ENCODE data around the gene CLEC2D.
"Not testable (repeated sequence)": the region's sequence is repeated elsewhere in the genome, so short reads cannot be mapped to it uniquely, and the experiment has no call there.

Gene CLEC2D

DNA sequence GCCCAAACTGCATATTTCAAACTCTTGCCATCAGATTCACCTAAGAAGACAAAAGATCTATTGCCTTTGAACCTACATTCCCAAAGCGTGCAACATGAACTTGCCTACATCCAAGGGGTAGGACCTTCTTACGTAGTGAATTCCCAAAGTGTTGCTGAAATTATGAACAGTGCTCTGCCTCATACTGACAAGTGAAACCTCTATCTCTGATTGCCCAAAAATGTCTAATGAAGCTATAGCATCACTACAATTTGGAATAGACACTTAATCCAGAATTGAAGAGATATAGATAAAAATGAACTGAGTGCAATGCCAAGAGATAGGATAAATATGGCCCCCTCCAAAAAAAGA lies 31.1 kb downstream of the CLEC2D start:
- no peak for DNase-seq (ENCODE audit: insufficient read length, low spot score)
- TF ChIP-seq POLR2A (IDR thresholded peaks at IDR 0.05; ENCODE audit: low read depth, low read length) = no peak
- no peak for FAIRE-seq

DNA sequence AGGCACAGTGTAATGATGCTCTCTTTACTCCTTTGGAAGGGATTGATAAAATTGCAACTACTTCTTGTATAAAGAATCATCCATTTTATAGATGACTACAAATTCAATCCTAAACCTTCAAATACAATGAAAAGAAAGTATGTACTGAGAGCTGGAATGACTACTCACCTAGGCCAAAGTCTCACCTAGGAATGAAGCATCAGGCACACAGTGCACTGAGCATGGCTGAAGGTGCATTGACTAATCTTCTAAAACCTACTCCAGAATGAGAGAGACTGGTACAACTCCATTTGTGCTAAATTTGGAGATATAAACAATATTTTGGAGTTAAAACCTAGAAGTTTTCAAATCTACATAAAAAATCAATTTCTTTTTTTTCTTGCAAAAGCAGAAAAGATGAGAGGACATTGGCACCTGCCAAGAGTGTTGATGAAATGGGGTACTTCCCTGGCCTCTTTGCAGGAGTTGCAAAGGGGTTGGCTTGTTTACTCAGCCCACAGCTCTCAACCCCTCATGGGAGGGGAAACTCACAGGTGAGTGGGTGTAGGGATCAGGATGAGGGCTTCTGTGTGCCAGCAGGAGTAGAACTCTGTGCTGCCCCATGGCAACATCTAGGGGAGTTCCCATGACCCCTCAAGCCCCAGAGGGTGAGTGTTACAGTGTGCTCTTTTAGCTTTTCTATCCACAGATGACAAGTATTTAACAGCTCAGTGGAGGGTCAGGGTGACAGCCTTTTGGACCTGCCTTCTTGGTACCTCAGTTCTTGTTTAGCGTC lies 32.1 kb downstream of the CLEC2D start:
- FAIRE-seq = no peak
- DNase-seq (ENCODE audit: insufficient read length, low spot score) = no peak
- no peak for TF ChIP-seq POLR2A (IDR thresholded peaks at IDR 0.05; ENCODE audit: low read depth, low read length)

DNA sequence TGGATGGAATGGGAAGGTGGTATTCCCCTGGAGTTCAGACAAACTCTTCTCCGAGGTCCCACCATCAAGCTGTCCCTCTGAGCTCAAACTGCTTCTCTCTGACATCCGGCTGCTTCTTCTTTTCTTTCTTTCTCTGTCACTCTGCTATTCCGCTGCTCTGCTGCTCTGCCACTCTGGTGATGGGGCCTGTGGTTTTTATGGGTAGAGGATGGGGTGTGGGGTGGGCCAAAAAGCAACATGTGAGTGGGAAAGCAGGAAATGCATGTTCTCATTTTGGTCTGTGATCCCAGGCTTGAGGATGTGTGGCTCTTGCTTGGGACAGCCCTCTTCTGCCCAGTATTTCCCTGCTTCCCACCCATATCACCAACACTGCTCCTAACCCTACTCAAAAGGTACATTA lies 32.7 kb downstream of the CLEC2D start:
- no peak for TF ChIP-seq POLR2A (IDR thresholded peaks at IDR 0.05; ENCODE audit: low read depth, low read length)
- no peak for FAIRE-seq
- no peak for DNase-seq (ENCODE audit: insufficient read length, low spot score)

DNA sequence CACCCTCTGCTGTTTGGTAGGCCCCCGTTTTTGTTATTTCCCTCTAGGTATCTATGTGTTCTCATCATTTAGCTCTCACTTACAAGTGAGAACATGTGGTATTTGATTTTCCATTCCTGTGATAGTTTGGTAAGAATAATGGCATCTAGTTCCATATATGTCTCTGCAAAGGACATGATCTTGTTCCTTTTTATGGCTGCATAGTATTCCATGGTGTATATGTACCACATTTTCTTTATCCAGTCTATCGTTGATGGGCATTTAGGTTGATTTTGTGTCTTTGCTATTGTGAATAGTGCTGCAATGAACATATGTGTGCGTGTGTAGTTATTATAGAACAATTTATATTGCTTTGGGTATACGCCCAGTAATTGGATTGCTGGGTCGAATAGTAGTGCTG lies 35.0 kb downstream of the CLEC2D start:
- not testable (repeated sequence) for DNase-seq (ENCODE audit: insufficient read length, low spot score); FAIRE-seq

DNA sequence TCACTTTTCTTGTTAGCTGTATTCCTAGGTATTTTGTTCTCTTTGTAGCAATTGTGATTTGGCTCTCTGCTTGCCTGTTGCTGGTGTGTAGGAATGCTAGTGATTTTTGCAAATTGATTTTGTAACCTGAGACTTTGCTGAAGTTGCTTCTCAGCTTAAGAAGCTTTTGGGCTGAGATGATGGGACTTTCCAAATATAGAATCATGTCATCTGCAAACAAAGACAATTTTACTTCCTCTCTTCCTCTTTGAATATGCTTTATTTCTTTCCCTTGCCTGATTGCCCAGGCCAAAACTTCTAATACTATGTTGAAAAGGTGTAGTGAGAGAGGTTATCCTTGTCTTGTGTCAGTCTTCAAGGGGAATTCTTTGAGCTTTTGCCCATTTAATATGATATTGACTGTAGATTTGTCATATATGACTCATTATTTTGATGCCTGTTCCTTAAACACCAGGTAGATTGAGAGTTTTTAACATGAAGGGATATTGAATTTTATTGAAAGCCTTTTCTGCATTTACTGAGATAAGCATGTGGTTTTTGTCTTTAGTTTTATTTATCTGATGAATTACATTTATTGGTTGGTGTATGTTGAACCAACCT lies 36.7 kb downstream of the CLEC2D start:
- FAIRE-seq (no peak), DNase-seq (ENCODE audit: insufficient read length, low spot score) (no peak)
- no peak for TF ChIP-seq POLR2A (IDR thresholded peaks at IDR 0.05; ENCODE audit: low read depth, low read length)

DNA sequence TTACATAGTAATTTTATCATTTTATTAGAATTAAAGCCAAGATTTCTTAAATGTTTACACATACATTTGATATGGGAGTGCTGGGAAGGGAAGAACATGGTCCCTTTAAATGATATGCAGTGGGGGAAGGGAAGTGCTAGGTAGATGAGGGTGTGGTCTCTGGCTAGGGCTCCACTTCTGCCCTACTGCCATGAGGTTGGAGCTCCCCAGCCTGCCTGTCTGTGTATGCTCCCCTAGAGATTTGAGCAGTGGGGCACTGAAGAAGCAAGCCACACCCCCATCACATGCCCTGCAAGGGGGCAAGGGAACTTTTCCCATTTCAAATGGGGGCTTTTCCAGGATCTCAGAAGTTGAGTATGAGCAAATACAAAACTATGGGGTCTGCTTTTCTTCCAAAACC lies 37.8 kb downstream of the CLEC2D start:
- TF ChIP-seq POLR2A (IDR thresholded peaks at IDR 0.05; ENCODE audit: low read depth, low read length) = no peak
- no peak for FAIRE-seq

DNA sequence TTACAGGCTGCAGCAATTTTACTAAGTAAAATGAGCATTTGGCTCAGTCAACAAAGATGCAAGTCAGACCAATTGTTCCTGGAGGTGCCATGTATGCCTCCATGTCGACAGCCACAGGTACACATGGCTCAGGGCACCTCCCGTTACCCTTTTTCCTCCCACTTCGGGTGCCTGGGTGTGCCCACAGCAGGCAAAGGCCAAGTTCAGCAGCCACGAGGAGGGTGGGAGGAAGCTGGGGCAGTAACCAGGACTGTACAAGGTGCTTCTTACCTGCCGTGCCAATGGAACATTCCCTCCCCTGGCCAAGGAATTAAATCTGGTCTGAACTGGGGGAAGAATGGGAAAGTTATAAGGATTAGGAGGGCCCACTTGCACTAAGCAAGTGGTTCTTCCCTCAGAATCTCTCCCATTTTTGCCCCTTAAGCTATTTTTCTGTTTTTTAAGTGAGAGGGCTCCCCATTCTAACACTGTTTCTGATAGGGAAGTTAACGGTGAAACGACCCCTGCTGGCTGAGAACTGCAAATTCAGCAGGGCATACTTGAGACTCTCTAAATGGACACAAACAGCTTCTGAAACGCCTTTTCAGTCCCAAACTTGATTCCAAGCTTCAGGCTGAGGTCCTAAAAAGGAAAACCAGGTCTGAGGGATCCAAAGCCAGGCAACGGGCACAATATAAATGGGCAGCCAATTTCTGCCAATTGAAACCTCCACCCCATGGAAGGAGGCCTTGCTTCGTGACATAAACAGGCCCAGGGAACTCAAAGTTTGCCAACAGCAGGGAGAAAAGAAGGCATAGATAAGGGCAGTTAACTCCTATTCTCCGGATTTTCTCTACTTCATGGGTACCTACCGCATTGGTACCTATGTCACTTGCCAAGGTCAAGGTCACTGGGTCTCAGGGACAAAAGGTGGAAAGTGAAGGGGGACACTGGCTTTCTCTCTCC lies 38.6 kb downstream of the CLEC2D start:
- no peak for TF ChIP-seq POLR2A (IDR thresholded peaks at IDR 0.05; ENCODE audit: low read depth, low read length)
- DNase-seq (ENCODE audit: insufficient read length, low spot score) = peak; percentile 14
- peak; percentile 82 for FAIRE-seq

More for the DNA sequence above, 37.8 kb downstream of the CLEC2D start:
- no peak for DNase-seq (ENCODE audit: insufficient read length, low spot score)

DNA sequence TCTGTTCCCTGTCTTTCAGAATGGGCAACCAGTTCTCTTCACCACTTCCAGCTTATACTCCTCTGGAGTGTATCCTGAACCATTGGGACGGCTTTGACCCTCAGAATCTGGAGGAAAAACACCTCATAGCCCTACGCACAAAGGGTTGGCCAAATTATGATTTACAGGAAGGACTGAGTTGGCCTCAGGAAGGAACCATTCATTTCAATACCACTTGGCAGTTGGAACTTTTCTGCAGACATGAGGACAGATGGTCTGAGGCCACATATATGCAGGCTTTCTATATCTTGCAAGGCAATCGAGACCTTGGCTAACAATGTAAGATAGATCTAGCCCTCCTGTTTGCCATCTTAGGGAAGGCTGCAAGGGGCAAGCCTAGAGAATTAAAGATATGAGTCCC lies 39.3 kb downstream of the CLEC2D start:
- DNase-seq (ENCODE audit: insufficient read length, low spot score) (no peak), FAIRE-seq (no peak)
- TF ChIP-seq POLR2A (IDR thresholded peaks at IDR 0.05; ENCODE audit: low read depth, low read length) = no peak

DNA sequence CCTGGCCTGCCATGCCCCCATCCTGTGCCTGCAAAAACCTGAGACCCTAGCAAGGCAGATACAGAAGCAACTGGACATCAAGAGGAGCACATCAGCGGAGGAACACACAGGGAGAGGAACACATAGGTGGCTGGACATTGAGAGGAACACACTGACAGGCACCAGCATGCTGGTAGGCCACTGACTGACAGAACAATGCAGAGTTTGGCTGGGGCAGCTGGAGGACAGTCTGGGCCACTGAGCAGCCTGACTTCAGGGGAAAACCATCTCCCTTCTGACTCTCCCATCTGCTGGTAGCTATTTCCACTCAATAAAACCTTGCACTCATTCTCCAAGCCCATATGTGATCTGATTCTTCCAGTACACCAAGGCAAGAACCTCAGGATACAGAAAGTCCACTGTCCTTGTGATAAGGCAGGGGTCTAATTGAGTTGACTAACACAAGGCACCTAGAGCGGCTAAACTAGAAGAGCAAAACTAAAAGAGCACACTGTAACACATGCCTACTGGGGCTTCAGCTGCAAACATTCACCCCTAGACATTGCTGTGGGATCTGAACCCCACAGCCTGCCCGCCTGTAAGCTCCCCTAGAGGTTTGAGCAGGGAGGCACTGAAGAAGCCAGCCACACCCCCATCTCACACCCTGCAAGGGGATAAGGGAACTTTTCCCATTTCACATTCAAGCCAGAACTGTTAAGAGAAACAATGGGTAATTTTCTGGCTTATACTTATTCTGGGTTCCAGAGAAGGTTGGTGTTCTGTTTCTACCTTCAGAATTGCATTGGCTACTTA lies 41.3 kb downstream of the CLEC2D start:
- FAIRE-seq = no peak
- DNase-seq (ENCODE audit: insufficient read length, low spot score) = no peak
- TF ChIP-seq POLR2A (IDR thresholded peaks at IDR 0.05; ENCODE audit: low read depth, low read length) = no peak

DNA sequence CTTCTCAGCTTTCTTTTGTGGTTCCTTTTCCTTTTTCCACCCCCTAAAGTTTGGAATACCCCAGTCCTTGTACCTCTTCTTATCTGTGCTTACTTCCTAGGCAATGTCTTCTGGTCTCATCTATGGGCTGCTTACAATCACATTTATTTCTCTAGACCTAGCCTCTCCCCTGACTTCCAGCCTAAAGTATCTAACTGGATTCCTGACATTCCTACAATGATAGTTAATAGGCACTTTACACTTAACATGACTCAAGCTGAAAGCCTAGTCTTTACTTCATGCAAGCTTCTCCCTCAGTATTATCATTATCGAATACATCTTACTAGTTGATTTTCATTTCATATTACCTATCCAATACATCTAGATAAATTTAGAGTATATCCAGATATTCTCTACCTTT lies 42.2 kb downstream of the CLEC2D start:
- FAIRE-seq = no peak
- TF ChIP-seq POLR2A (IDR thresholded peaks at IDR 0.05; ENCODE audit: low read depth, low read length) = no peak
- no peak for DNase-seq (ENCODE audit: insufficient read length, low spot score)

DNA sequence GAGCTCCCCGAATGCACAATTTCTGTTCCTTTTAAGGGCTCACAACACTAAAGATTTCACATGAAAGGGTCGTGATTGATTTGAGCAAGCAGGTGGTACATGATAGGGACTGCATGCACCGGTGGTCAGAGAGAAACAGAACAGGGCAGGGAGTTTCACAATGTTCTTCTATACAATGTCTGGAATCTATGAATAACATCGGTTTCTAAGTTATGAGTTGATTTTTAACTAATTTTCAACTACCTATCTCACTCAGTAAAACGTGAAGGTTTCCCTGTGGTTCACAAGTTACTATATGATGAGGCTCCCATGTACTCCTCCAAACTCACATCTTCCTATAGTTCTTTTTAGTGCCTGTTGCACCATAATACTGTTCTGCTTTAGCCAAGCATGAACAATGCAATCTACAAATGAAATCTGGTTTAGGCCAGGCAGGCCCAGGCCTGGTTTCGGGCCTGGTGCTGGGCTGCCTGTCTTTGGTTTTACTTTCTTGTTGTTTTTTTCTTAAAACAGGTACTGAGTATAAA lies 43.6 kb downstream of the CLEC2D start:
- DNase-seq (ENCODE audit: insufficient read length, low spot score); FAIRE-seq: not testable (repeated sequence)

DNA sequence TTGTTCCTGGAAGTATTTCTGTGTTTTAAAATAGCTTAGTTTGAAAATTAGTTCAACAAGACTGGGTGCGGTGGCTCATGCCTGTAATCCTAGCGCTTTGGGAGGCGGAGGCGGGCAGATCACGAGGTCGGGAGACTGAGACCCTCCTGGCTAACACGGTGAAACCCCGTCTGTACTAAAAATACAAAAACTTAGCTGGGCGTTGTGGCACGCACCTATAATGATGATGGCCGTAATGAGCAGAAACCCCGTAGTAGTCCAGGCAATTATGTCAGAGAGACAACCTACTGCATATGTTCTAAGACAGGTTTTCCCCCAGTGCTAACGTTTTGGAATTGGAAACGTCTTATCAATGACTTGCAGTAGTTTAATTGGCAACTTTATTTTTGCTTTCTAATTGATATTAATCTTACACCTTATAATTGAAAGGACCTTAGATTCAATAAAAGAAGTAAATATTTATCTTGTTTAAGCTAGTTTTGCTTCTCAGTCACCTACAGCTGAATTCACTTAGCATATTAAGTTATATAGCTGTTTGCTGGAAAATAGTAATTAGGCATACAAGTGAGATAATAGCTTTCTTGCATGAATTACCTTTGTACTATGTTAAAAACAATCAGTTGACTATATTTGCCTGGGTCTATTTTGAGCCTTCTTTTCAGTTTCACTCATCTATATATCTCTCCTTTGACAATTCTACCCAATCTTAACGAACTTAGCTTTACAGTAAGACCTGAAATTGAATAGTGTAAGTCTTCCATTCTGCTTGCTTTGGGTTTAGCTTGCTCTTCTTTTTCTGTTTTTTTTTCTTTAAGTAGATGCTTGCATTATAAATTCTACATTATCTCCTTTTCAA lies 47.8 kb downstream of the CLEC2D start:
- TF ChIP-seq POLR2A (IDR thresholded peaks at IDR 0.05; ENCODE audit: low read depth, low read length) = no peak
- FAIRE-seq (no peak), DNase-seq (ENCODE audit: insufficient read length, low spot score) (no peak)

DNA sequence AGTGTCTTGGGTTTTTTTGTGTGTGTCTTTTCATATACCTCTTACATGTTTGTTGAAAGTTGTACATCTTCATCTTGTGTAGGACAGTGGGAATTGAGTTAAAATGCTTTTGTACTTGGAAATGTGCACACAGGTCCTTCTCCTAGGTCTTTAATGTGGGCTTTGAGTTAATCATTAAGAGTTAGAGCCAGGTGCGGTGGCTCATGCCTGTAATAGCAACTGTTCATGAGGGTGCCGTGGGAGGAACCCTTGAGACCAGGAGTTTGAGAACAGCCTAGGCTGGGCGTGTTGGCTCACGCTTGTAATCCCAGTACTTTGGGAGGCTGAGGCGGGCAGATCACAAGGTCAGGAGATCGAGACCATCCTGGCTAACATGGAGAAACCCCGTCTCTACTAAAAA lies 49.5 kb downstream of the CLEC2D start:
- DNase-seq (ENCODE audit: insufficient read length, low spot score) = no peak
- no peak for FAIRE-seq
- TF ChIP-seq POLR2A (IDR thresholded peaks at IDR 0.05; ENCODE audit: low read depth, low read length) = no peak

Data from H54 (cell line).